ENCODE data around the gene ARHGAP28. TPM values are rescaled to one million over a fixed set of nuclear protein-coding genes. Genes with fewer than 3 reads are reported as not detected.

The ARHGAP28 gene
- total and polyA plus RNA-seq, 10 of the 15 experiments (the other 5 are each of a cell fraction or from before 2014, with no cell fraction given) = not detected

DNA sequence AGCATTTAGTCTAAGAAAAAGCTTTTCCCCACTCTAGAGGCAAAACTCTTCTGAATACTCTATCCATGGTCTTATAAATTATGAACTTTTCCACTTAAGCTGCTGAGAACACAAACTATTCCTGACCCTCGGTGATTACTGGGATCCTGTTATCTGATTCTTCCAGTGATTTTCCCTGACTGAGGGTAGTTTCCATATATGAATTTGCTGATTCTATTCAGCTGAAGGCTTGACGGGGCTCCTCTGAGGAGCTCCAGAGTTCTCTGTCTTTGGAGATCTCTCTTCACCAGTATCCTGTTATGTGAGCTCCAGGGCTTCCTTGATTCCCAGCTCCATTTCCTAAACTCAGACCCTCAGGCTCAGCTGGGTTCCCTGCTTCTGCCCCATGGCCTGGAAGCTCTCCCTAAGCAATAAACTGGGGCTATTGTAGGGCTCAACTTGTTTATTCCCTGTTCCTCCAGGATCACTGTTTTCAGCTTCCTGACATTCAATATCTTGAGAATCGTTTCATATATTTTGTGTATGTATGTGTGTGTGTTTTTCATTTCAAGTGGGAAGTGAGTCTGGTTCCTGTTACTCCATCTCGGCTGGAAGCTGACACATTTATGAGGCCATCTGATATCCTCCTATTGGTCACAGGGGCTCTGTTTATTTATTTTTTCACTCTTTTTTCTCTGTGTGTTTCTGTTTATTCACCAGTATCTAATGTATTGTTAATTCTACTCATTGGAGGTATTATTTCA, 78.2 kb downstream of the ARHGAP28 start:
- Histone ChIP-seq H3K4me2 (ENCODE audit: control insufficient read depth, insufficient read depth) (no peak overlapping the region), H3K4me1 (ENCODE audit: control insufficient read depth, insufficient read depth, low read length) (no peaks in the 10 kb centered on the region), H2AFZ (ENCODE audit: control insufficient read depth, low read depth, low read length) (no peak overlapping the region), H4K20me1 (ENCODE audit: control insufficient read depth, insufficient read depth) (no peaks in the 10 kb centered on the region), H3K36me3 (ENCODE audit: control insufficient read depth in 2 of 2, insufficient read depth in 2 of 2, low read length in 1 of 2) (no peaks in the 10 kb centered on the region), H3K27me3 (replicated peaks in 1 of 2; ENCODE audit: control insufficient read depth in 2 of 2, insufficient read depth in 2 of 2, low read length in 1 of 2) (no peaks in the 10 kb centered on the region), H3K9me3 (replicated peaks; ENCODE audit: control insufficient read depth, insufficient read depth, low read length) (no peaks in the 10 kb centered on the region), H3K79me2 (ENCODE audit: control insufficient read depth, insufficient read depth, low read length) (no peaks in the 10 kb centered on the region), H3K27ac (ENCODE audit: control insufficient read depth, insufficient read depth) (no peak overlapping the region), H3K9ac (ENCODE audit: control insufficient read depth, insufficient read depth, low read length) (no peak overlapping the region), H3K4me3 (no peak overlapping the region)
- intact Hi-C loops (cut with micrococcal nuclease; ENCODE audit: unreplicated experiment) (no loop called here), in situ Hi-C loops (cut with MboI) (no loop called here)
- FAIRE-seq (no peak), ATAC-seq (no peak), DNase-seq (ENCODE audit: low read depth, low spot score) (no peak)
- POLR2A ChIA-PET = no interaction called here
- SMC1A ChIA-PET (ENCODE audit: uncharacterized antibody, unreplicated experiment) = no interaction called here
- RAD21 ChIA-PET (ENCODE audit: unreplicated experiment) = no interaction called here
- BruUV-seq (replicated peaks) = no TSS peak
- 28% methylated on average over 4 of the region's 4 CpGs for WGBS (ENCODE audit: insufficient coverage, insufficient replicate concordance, low lambda C conversion rate, missing lambda C conversion rate)
- CTCF ChIA-PET = no interaction called here
- TF ChIP-seq ZNF622 (IDR thresholded peaks at IDR 0.05) (no peak), RAD21 (IDR thresholded peaks at IDR 0.05; ENCODE audit: insufficient read depth, low read depth, low read length) (no peak), KAT2A (conservative IDR thresholded peaks at IDR 0.05; ENCODE audit: control insufficient read depth, low read depth, low read length) (no peak), CBX3 (IDR thresholded peaks at IDR 0.05; ENCODE audit: borderline replicate concordance, low read depth) (no peak), RUNX3 (IDR thresholded peaks at IDR 0.05; ENCODE audit: low read length) (no peak), ZBED1 (IDR thresholded peaks at IDR 0.05; ENCODE audit: borderline replicate concordance) (no peak), JUNB (IDR thresholded peaks at IDR 0.05) (no peak), EP300 (IDR thresholded peaks at IDR 0.05; ENCODE audit: borderline replicate concordance in 1 of 2, control insufficient read depth in 1 of 2, low read depth in 2 of 2, low read length in 2 of 2) (no peak), GABPA (IDR thresholded peaks at IDR 0.05; ENCODE audit: low read depth) (no peak)
- TF ChIP-seq, protein P1, sequence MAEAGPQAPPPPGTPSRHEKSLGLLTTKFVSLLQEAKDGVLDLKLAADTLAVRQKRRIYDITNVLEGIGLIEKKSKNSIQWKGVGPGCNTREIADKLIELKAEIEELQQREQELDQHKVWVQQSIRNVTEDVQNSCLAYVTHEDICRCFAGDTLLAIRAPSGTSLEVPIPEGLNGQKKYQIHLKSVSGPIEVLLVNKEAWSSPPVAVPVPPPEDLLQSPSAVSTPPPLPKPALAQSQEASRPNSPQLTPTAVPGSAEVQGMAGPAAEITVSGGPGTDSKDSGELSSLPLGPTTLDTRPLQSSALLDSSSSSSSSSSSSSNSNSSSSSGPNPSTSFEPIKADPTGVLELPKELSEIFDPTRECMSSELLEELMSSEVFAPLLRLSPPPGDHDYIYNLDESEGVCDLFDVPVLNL (IDR thresholded peaks at IDR 0.05; ENCODE audit: low read depth, low read length) = no peak
- TF ChIP-seq, protein P2, sequence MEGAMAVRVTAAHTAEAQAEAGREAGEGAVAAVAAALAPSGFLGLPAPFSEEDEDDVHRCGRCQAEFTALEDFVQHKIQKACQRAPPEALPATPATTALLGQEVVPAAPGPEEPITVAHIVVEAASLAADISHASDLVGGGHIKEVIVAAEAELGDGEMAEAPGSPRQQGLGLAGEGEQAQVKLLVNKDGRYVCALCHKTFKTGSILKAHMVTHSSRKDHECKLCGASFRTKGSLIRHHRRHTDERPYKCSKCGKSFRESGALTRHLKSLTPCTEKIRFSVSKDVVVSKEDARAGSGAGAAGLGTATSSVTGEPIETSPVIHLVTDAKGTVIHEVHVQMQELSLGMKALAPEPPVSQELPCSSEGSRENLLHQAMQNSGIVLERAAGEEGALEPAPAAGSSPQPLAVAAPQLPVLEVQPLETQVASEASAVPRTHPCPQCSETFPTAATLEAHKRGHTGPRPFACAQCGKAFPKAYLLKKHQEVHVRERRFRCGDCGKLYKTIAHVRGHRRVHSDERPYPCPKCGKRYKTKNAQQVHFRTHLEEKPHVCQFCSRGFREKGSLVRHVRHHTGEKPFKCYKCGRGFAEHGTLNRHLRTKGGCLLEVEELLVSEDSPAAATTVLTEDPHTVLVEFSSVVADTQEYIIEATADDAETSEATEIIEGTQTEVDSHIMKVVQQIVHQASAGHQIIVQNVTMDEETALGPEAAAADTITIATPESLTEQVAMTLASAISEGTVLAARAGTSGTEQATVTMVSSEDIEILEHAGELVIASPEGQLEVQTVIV (IDR thresholded peaks at IDR 0.05; ENCODE audit: borderline replicate concordance, partially characterized antibody) = no peak
- TF ChIP-seq, protein P3, sequence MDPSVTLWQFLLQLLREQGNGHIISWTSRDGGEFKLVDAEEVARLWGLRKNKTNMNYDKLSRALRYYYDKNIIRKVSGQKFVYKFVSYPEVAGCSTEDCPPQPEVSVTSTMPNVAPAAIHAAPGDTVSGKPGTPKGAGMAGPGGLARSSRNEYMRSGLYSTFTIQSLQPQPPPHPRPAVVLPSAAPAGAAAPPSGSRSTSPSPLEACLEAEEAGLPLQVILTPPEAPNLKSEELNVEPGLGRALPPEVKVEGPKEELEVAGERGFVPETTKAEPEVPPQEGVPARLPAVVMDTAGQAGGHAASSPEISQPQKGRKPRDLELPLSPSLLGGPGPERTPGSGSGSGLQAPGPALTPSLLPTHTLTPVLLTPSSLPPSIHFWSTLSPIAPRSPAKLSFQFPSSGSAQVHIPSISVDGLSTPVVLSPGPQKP (IDR thresholded peaks at IDR 0.05; ENCODE audit: low read depth, low read length) = no peak
- TF ChIP-seq, protein P4, sequence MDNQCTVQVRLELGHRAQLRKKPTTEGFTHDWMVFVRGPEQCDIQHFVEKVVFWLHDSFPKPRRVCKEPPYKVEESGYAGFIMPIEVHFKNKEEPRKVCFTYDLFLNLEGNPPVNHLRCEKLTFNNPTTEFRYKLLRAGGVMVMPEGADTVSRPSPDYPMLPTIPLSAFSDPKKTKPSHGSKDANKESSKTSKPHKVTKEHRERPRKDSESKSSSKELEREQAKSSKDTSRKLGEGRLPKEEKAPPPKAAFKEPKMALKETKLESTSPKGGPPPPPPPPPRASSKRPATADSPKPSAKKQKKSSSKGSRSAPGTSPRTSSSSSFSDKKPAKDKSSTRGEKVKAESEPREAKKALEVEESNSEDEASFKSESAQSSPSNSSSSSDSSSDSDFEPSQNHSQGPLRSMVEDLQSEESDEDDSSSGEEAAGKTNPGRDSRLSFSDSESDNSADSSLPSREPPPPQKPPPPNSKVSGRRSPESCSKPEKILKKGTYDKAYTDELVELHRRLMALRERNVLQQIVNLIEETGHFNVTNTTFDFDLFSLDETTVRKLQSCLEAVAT (IDR thresholded peaks at IDR 0.05) = no peak
- TF ChIP-seq, protein P5, sequence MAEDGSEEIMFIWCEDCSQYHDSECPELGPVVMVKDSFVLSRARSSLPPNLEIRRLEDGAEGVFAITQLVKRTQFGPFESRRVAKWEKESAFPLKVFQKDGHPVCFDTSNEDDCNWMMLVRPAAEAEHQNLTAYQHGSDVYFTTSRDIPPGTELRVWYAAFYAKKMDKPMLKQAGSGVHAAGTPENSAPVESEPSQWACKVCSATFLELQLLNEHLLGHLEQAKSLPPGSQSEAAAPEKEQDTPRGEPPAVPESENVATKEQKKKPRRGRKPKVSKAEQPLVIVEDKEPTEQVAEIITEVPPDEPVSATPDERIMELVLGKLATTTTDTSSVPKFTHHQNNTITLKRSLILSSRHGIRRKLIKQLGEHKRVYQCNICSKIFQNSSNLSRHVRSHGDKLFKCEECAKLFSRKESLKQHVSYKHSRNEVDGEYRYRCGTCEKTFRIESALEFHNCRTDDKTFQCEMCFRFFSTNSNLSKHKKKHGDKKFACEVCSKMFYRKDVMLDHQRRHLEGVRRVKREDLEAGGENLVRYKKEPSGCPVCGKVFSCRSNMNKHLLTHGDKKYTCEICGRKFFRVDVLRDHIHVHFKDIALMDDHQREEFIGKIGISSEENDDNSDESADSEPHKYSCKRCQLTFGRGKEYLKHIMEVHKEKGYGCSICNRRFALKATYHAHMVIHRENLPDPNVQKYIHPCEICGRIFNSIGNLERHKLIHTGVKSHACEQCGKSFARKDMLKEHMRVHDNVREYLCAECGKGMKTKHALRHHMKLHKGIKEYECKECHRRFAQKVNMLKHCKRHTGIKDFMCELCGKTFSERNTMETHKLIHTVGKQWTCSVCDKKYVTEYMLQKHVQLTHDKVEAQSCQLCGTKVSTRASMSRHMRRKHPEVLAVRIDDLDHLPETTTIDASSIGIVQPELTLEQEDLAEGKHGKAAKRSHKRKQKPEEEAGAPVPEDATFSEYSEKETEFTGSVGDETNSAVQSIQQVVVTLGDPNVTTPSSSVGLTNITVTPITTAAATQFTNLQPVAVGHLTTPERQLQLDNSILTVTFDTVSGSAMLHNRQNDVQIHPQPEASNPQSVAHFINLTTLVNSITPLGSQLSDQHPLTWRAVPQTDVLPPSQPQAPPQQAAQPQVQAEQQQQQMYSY (CRISPR knock-in tag; IDR thresholded peaks at IDR 0.05) = no peak
